GM12878 (cell line): ENCODE data around the gene CFLAR. TPM values are rescaled to one million over a fixed set of nuclear protein-coding genes. Genes with fewer than 3 reads are reported as not detected.

Experiments
- ATAC-seq: fragments of 200-7000 bp; cut with Tn5 transposase; 3 replicates; pipeline ENCODE4 v1.9.1; 2020; ENCODE audit warnings: mild to moderate bottlenecking, moderate library complexity
- BruUV-seq: library from RNA; stranded (reverse); fragments of 400-500 nt; replicated peaks from 2 replicates; lab custom pipeline; 2021; lab: Mats Ljungman, UMichigan
- CTCF ChIA-PET: fragments of 300-600 bp; sonication (Branson Sonifier 250); formaldehyde crosslinking; extraction: SDS; loops from one replicate; lab custom pipeline; 2021; ENCODE audit warnings: inconsistent platforms; lab: Yijun Ruan, JAX
- POLR2A ChIA-PET: fragments of 350-600 bp; formaldehyde crosslinking; extraction: SDS; loops from one replicate; lab custom pipeline; 2021; ENCODE audit warnings: inconsistent platforms; lab: Charles Lee
- RAD21 ChIA-PET: fragments of 300-600 bp; sonication (Branson Sonifier 250); formaldehyde crosslinking; loops from one replicate; lab custom pipeline; 2023; ENCODE audit warnings: antibody characterized with exemption; ENCODE audit not compliant: unreplicated experiment; lab: Charles Lee
- SMC1A ChIA-PET: fragments of 300-600 bp; sonication (Branson Sonifier 250); formaldehyde crosslinking; loops from one replicate; lab custom pipeline; 2023; ENCODE audit not compliant: unreplicated experiment, uncharacterized antibody; lab: Charles Lee
- DNase-seq: peaks from one replicate; pipeline ENCODE4 v3.0.0-alpha.2; 2011; ENCODE audit warnings: low read depth, low spot score
- FAIRE-seq: peaks from 3 replicates; lab custom pipeline; 2011; peaks lifted over from hg19 to GRCh38; lab: Jason Lieb, UNC
- H2AFZ ChIP-seq: 2 replicates; pipeline ENCODE4 v1.6.0; 2011; ENCODE audit warnings: low read depth, low read length, control low read depth; ENCODE audit not compliant: control insufficient read depth
- H3K27ac ChIP-seq: 2 replicates; pipeline ENCODE4 v1.5.1; 2011; ENCODE audit warnings: control low read depth; ENCODE audit not compliant: control insufficient read depth, insufficient read depth
- H3K27me3 ChIP-seq, 2 experiments: replicated peaks in 1 of 2; 2 replicates each; pipeline versions ENCODE4 v1.6.0 to v1.6.1; 2011; ENCODE audit warnings: low read length in 1 of 2; ENCODE audit not compliant: control insufficient read depth in 2 of 2, insufficient read depth in 2 of 2
- H3K36me3 ChIP-seq, 2 experiments: 2 replicates each; pipeline ENCODE4 v1.5.1; 2011; ENCODE audit warnings: low read length in 1 of 2; ENCODE audit not compliant: control insufficient read depth in 2 of 2, insufficient read depth in 2 of 2
- H3K4me1 ChIP-seq: 2 replicates; pipeline ENCODE4 v1.6.1; 2011; ENCODE audit warnings: mild to moderate bottlenecking, low read length, moderate library complexity, mixed read lengths; ENCODE audit not compliant: control insufficient read depth, insufficient read depth
- H3K4me2 ChIP-seq: 2 replicates; pipeline ENCODE4 v1.6.0; 2011; ENCODE audit warnings: control low read depth; ENCODE audit not compliant: control insufficient read depth, insufficient read depth
- H3K4me3 ChIP-seq: fragments of 200-600 bp; sonication (generic); 2 replicates; pipeline ENCODE4 v1.5.1; 2016
- H3K79me2 ChIP-seq: 2 replicates; pipeline ENCODE4 v1.6.0; 2011; ENCODE audit warnings: low read length; ENCODE audit not compliant: control insufficient read depth, insufficient read depth
- H3K9ac ChIP-seq: 2 replicates; pipeline ENCODE4 v1.8.0; 2011; ENCODE audit warnings: low read length, control low read depth, mixed read lengths; ENCODE audit not compliant: control insufficient read depth, insufficient read depth
- H3K9me3 ChIP-seq: replicated peaks from 3 replicates; pipeline ENCODE4 v1.5.1; 2011; ENCODE audit warnings: mild to moderate bottlenecking, low read length; ENCODE audit not compliant: control insufficient read depth, insufficient read depth
- H4K20me1 ChIP-seq: 2 replicates; pipeline ENCODE4 v1.6.0; 2011; ENCODE audit not compliant: control insufficient read depth, insufficient read depth
- CBFB ChIP-seq: IDR thresholded peaks from 2 replicates; pipeline ENCODE4 v1.6.1; 2016; ENCODE audit warnings: antibody characterized with exemption, low read depth
- CBX5 ChIP-seq: sonication (generic); IDR thresholded peaks from 2 replicates; pipeline ENCODE4 v1.6.1; 2016; ENCODE audit warnings: low read depth, moderate library complexity, mild to moderate bottlenecking, inconsistent platforms
- PAX5 ChIP-seq: IDR thresholded peaks from 2 replicates; pipeline ENCODE4 v1.6.1; 2011; ENCODE audit warnings: low read depth, low read length, borderline replicate concordance
- SMC3 ChIP-seq: IDR thresholded peaks from 2 replicates; pipeline ENCODE4 v1.6.1; 2011; ENCODE audit warnings: low read length, improper control_type of control experiment, borderline replicate concordance
- TARDBP ChIP-seq: IDR thresholded peaks from 2 replicates; pipeline ENCODE4 v1.6.1; 2016; ENCODE audit warnings: borderline replicate concordance
- WGBS: methylation state at CpG from one replicate; pipeline ENCODE4 v1.1.6; 2016; ENCODE audit warnings: low lambda C conversion rate; ENCODE audit not compliant: insufficient replicate concordance, insufficient coverage; ENCODE audit errors: missing lambda C conversion rate; 5-methylcytosine and 5-hydroxymethylcytosine counted together
- in situ Hi-C: fragments of 300-500 bp; cut with MboI; formaldehyde crosslinking; loops from 9 replicates; pipeline ENCODE4 v1.14.3; 2018; ENCODE audit warnings: mixed read lengths
- intact Hi-C: fragments of 100-400 bp; cut with micrococcal nuclease; formaldehyde crosslinking; loops from one replicate; pipeline ENCODE4 v1.14.2; 2022; ENCODE audit not compliant: unreplicated experiment
- polyA plus RNA-seq, 11 experiments: library from polyadenylated mRNA; depleted of rRNA in 4 of 11; unstranded in 6 of 11; stranded (reverse) in 5 of 11; fragments of >200 nt; fragmentation: Nextera tagmentation in 4 of 11; fragmentation: Illumina TruSeq in 1 of 11; extraction: Ambion mirVana in 4 of 11; extraction: Trizol in 1 of 11; gene quantifications; 1 replicate in 1 of 11; 2 replicates in 10 of 11; pipeline versions ENCODE4 v1.2.1 to v1.2.3, GENCODE V29; 2011 to 2016; ENCODE audit warnings: inconsistent platforms in 2 of 11, missing spikeins in 2 of 11, low read depth in 1 of 11
- total RNA-seq, 4 experiments: library from RNA; depleted of rRNA in 3 of 4; stranded (reverse); fragments of >200 nt in 3 of 4; fragmentation: Illumina TruSeq in 1 of 4; extraction: Trizol in 1 of 4; gene quantifications; 2 replicates each; pipeline versions ENCODE4 v1.2.1 to v1.2.3, GENCODE V29; 2013 to 2021
- TF ChIP-seq, protein P1 (sequence below): fragments of 450-650 bp; IDR thresholded peaks from 2 replicates; pipeline ENCODE4 v1.6.1; 2017; ENCODE audit warnings: mild to moderate bottlenecking, moderate library complexity
- TF ChIP-seq, protein P2 (sequence below): fragments of 450-650 bp; IDR thresholded peaks from 2 replicates; pipeline ENCODE4 v1.6.1; 2016; ENCODE audit warnings: mild to moderate bottlenecking
- TF ChIP-seq, protein P3 (sequence below): IDR thresholded peaks from 2 replicates; pipeline ENCODE4 v1.6.1; 2011; ENCODE audit warnings: borderline replicate concordance, low read depth, mild to moderate bottlenecking, moderate library complexity, mixed read lengths, low read length; ENCODE audit not compliant: insufficient read depth; ENCODE audit errors: extremely low read length
- TF ChIP-seq, protein P4 (sequence below): IDR thresholded peaks from 2 replicates; pipeline ENCODE4 v1.6.1; 2012; ENCODE audit warnings: low read depth, low read length, improper control_type of control experiment

Gene CFLAR
- total and polyA plus RNA-seq, 10 of the 15 experiments (the other 5 are each of a cell fraction or from before 2014, with no cell fraction given) = 80.6 to 181 (median 101) TPM

DNA sequence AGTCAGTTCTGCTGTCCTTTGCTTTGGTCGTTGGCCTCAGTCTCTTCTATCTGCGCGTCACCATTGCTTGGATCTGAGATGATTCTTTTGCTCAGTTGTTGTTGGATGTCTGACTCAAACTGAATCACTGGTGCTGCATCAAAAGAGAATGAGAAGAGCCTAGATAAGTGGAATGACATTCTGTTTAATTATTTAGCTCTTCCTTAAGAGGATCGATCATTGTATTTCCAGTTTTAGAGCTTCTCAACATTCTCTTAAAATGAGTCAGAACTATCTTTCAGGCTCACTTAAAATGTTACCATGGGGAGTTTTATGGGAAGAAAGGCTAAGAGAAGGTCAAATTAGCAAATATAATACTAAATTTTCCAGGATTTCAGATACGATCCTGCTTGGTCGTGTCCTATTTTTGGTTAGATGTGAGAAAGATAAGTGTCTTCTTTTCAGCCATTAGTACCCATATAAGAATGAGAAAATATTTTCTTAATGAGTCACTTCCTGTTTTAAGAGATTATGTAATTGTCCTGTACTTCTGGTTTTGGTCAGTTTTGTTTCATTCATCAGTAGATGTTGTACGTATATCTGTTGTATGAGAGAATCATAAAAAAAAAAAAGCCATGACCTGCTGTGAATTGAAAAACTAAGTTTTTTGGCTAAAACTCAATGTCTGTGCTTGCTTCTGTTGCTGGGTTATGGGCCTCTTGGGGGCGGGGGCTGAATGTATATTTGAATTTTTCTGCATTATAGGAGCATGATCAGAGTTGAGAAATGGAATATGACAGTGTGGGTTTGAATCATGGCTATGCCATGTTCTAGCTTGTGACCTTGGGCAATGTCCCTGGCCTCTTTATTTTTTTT, 35.4 kb downstream of the CFLAR start:
- in situ Hi-C loops (no loop called here), intact Hi-C loops (no loop called here)
- Histone ChIP-seq H3K79me2 (peaks cover 11% of the 10 kb centered on the region), H4K20me1 (no peaks in the 10 kb centered on the region), H3K4me1 (peaks cover 13% of the 10 kb centered on the region; the same call in 1 of the 2 replicates), H3K9ac (no peak overlapping the region), H3K27ac (peak overlapping the region; percentile 68), H3K9me3 (no peaks in the 10 kb centered on the region), H3K4me2 (peak overlapping the region; percentile 26), H3K36me3 (peaks cover 12 to 26% of the 10 kb centered on the region in 2 experiments), H2AFZ (no peak overlapping the region), H3K4me3 (peak overlapping the region; percentile 2; the same call in 1 of the 2 replicates), H3K27me3 (no peaks in the 10 kb centered on the region)
- 25% methylated on average over 8 of the region's 8 CpGs for WGBS
- ChIA-PET POLR2A (interaction anchor here (1.0 to 1.5 kb wide), 5 partner anchors 14 to 31 kb away, joined by 3 to 6 read pairs (median 3); no protein-coding TSS in a partner anchor), SMC1A (interaction anchor here (0.7 to 1.5 kb wide), 8 partner anchors 9 to 245 kb away, joined by 3 to 6 read pairs (median 4); partner anchors contain the start of gene CFLAR), CTCF (interaction anchor here (0.6 to 1.6 kb wide), 5 partner anchors 9 to 130 kb away, joined by 3 to 9 read pairs (median 3); no protein-coding TSS in a partner anchor), RAD21 (interaction anchor here (0.6 to 1.5 kb wide), 7 partner anchors 19 to 81 kb away, joined by 3 to 5 read pairs (median 4); no protein-coding TSS in a partner anchor)
- DNase-seq = no peak
- BruUV-seq = TSS peak; percentile 81
- FAIRE-seq = no peak
- ATAC-seq = peak; percentile 93
- TF ChIP-seq SMC3 = no peak
- TF ChIP-seq PAX5 = no peak
- TF ChIP-seq TARDBP = no peak
- no peak for TF ChIP-seq CBX5
- TF ChIP-seq CBFB = no peak
- TF ChIP-seq, protein P1, sequence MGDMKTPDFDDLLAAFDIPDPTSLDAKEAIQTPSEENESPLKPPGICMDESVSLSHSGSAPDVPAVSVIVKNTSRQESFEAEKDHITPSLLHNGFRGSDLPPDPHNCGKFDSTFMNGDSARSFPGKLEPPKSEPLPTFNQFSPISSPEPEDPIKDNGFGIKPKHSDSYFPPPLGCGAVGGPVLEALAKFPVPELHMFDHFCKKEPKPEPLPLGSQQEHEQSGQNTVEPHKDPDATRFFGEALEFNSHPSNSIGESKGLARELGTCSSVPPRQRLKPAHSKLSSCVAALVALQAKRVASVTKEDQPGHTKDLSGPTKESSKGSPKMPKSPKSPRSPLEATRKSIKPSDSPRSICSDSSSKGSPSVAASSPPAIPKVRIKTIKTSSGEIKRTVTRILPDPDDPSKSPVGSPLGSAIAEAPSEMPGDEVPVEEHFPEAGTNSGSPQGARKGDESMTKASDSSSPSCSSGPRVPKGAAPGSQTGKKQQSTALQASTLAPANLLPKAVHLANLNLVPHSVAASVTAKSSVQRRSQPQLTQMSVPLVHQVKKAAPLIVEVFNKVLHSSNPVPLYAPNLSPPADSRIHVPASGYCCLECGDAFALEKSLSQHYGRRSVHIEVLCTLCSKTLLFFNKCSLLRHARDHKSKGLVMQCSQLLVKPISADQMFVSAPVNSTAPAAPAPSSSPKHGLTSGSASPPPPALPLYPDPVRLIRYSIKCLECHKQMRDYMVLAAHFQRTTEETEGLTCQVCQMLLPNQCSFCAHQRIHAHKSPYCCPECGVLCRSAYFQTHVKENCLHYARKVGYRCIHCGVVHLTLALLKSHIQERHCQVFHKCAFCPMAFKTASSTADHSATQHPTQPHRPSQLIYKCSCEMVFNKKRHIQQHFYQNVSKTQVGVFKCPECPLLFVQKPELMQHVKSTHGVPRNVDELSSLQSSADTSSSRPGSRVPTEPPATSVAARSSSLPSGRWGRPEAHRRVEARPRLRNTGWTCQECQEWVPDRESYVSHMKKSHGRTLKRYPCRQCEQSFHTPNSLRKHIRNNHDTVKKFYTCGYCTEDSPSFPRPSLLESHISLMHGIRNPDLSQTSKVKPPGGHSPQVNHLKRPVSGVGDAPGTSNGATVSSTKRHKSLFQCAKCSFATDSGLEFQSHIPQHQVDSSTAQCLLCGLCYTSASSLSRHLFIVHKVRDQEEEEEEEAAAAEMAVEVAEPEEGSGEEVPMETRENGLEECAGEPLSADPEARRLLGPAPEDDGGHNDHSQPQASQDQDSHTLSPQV = no peak
- TF ChIP-seq, protein P2, sequence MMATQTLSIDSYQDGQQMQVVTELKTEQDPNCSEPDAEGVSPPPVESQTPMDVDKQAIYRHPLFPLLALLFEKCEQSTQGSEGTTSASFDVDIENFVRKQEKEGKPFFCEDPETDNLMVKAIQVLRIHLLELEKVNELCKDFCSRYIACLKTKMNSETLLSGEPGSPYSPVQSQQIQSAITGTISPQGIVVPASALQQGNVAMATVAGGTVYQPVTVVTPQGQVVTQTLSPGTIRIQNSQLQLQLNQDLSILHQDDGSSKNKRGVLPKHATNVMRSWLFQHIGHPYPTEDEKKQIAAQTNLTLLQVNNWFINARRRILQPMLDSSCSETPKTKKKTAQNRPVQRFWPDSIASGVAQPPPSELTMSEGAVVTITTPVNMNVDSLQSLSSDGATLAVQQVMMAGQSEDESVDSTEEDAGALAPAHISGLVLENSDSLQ = no peak
- TF ChIP-seq, protein P3, sequence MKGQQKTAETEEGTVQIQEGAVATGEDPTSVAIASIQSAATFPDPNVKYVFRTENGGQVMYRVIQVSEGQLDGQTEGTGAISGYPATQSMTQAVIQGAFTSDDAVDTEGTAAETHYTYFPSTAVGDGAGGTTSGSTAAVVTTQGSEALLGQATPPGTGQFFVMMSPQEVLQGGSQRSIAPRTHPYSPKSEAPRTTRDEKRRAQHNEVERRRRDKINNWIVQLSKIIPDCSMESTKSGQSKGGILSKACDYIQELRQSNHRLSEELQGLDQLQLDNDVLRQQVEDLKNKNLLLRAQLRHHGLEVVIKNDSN = no peak
- TF ChIP-seq, protein P4, sequence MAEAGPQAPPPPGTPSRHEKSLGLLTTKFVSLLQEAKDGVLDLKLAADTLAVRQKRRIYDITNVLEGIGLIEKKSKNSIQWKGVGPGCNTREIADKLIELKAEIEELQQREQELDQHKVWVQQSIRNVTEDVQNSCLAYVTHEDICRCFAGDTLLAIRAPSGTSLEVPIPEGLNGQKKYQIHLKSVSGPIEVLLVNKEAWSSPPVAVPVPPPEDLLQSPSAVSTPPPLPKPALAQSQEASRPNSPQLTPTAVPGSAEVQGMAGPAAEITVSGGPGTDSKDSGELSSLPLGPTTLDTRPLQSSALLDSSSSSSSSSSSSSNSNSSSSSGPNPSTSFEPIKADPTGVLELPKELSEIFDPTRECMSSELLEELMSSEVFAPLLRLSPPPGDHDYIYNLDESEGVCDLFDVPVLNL = no peak
